Smooth muscle cell (in vitro differentiated cells): ENCODE results near the gene OSGIN1. TPM values are rescaled to one million over a fixed set of nuclear protein-coding genes. Genes with fewer than 3 reads are reported as not detected.

Experiments
- DNase-seq: peaks from one replicate; lab custom pipeline; 2025; ENCODE audit not compliant: unreplicated experiment; lab: John Stamatoyannopoulos, UW
- H2AFZ ChIP-seq: fragments of 200-600 bp; sonication (generic); 2 replicates; pipeline ENCODE4 v1.6.0; 2016; ENCODE audit warnings: antibody characterized with exemption, low read depth, mild to moderate bottlenecking
- H3F3A ChIP-seq: fragments of 200-600 bp; sonication (generic); 2 replicates; pipeline ENCODE4 v1.6.0; 2017; ENCODE audit warnings: antibody characterized with exemption, low read depth
- H3K27ac ChIP-seq: fragments of 200-600 bp; sonication (generic); 2 replicates; pipeline ENCODE4 v1.5.1; 2016; ENCODE audit warnings: low read depth, mild to moderate bottlenecking
- H3K27me3 ChIP-seq: fragments of 200-600 bp; sonication (generic); 2 replicates; pipeline ENCODE4 v1.6.1; 2016; ENCODE audit warnings: low read depth, mild to moderate bottlenecking
- H3K36me3 ChIP-seq: fragments of 200-600 bp; sonication (generic); 2 replicates; pipeline ENCODE4 v1.5.1; 2016; ENCODE audit warnings: low read depth
- H3K4me1 ChIP-seq: fragments of 200-600 bp; sonication (generic); 2 replicates; pipeline ENCODE4 v1.5.1; 2016; ENCODE audit warnings: low read depth
- H3K4me2 ChIP-seq: fragments of 200-600 bp; sonication (generic); 2 replicates; pipeline ENCODE4 v1.6.0; 2016; ENCODE audit warnings: mild to moderate bottlenecking
- H3K4me3 ChIP-seq: fragments of 200-600 bp; sonication (generic); 2 replicates; pipeline ENCODE4 v1.5.1; 2016; ENCODE audit warnings: mild to moderate bottlenecking
- H3K79me2 ChIP-seq: fragments of 200-600 bp; sonication (generic); 2 replicates; pipeline ENCODE4 v1.6.0; 2016; ENCODE audit warnings: low read depth, mild to moderate bottlenecking
- H3K9ac ChIP-seq: fragments of 200-600 bp; sonication (generic); 2 replicates; pipeline ENCODE4 v1.6.0; 2016; ENCODE audit warnings: low read depth
- H3K9me3 ChIP-seq: fragments of 200-600 bp; sonication (generic); replicated peaks from 2 replicates; pipeline ENCODE4 v1.5.1; 2016; ENCODE audit warnings: low read depth
- H4K20me1 ChIP-seq: fragments of 200-600 bp; sonication (generic); 2 replicates; pipeline ENCODE4 v1.6.0; 2016; ENCODE audit warnings: low read depth
- CTCF ChIP-seq: fragments of 200-600 bp; sonication (generic); IDR thresholded peaks from 2 replicates; pipeline ENCODE4 v1.5.1; 2017; ENCODE audit warnings: borderline replicate concordance, mild to moderate bottlenecking, antibody characterized with exemption; ENCODE audit not compliant: insufficient read depth, poor library complexity, severe bottlenecking
- WGBS: methylation state at CpG from one replicate; pipeline ENCODE4 v1.1.7; 2016; ENCODE audit warnings: low lambda C conversion rate; 5-methylcytosine and 5-hydroxymethylcytosine counted together
- polyA plus RNA-seq: library from polyadenylated mRNA; unstranded; fragments of >200 nt; fragmentation: Nextera tagmentation; extraction: Ambion mirVana; gene quantifications from 2 replicates; pipeline ENCODE4 v1.2.1, GENCODE V29; 2016
- total RNA-seq: library from RNA; depleted of rRNA; stranded (reverse); fragments of >200 nt; gene quantifications from 2 replicates; pipeline ENCODE4 v1.2.3, GENCODE V29; 2014

Gene OSGIN1
- total and polyA plus RNA-seq, 2 experiments from 2014 or later = 8.9 to 12.4 TPM

GRCh38 chr16:84009282-84009681, 56.2 kb downstream of the OSGIN1 start:
- DNase-seq = no peak
- Histone ChIP-seq H3K27me3 (peaks cover 7% of the 10 kb centered on the region), H3K36me3 (no peaks in the 10 kb centered on the region), H3K9ac (no peak overlapping the region), H4K20me1 (no peaks in the 10 kb centered on the region), H3K27ac (no peak overlapping the region), H3F3A (no peaks in the 10 kb centered on the region), H2AFZ (no peak overlapping the region), H3K4me2 (no peak overlapping the region), H3K9me3 (no peaks in the 10 kb centered on the region), H3K4me3 (no peak overlapping the region), H3K79me2 (no peaks in the 10 kb centered on the region), H3K4me1 (no peaks in the 10 kb centered on the region)
- WGBS = 93% methylated on average over 6 of the region's 6 CpGs
- no peak for TF ChIP-seq CTCF

DNA sequence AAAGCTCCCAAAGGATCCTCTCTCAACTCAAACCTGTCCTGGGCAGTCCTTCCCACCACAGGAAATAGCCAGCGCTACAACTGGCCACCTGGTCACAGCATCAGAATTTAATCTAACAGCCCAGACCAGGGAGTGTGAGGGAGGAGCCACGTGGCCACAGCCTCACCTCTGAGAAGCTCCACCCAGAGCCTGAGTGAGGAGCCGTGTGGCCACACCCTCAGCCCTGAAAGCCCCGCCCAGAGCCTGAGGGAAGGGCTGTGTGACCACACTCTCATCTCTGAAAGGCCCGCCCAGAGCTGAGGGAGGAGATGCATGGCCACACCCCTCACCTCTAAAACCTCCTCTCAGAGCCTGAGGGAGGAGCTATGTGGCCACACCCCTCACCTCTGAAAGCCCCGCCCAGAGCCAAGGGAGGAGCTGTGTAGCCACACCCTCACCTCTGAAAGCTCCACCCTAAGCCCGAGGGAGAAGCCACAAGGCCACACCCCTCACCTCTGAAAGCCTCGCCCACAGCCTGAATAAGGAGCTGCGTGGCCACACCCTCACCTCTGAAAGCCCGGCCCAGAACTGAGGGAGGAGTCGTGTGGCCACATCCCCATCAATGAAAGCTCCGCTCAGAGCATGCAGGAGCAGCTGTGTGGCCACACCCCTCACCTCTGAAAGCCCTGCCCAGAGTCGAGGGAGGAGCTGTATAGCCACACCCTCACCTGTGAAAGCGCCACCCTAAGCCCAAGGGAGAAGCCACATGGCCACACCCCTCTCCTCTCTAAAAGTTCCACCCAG, 60.9 kb downstream of the OSGIN1 start:
- 19% methylated on average over 14 of the region's 14 CpGs for WGBS
- Histone ChIP-seq H4K20me1 (no peaks in the 10 kb centered on the region), H3K9ac (no peak overlapping the region), H3K4me1 (no peaks in the 10 kb centered on the region), H3K9me3 (no peaks in the 10 kb centered on the region), H3K4me2 (no peak overlapping the region), H3F3A (no peaks in the 10 kb centered on the region), H3K27ac (no peak overlapping the region), H2AFZ (no peak overlapping the region), H3K27me3 (no peaks in the 10 kb centered on the region), H3K36me3 (no peaks in the 10 kb centered on the region), H3K4me3 (no peak overlapping the region), H3K79me2 (no peaks in the 10 kb centered on the region)
- DNase-seq = no peak
- no peak for TF ChIP-seq CTCF

DNA sequence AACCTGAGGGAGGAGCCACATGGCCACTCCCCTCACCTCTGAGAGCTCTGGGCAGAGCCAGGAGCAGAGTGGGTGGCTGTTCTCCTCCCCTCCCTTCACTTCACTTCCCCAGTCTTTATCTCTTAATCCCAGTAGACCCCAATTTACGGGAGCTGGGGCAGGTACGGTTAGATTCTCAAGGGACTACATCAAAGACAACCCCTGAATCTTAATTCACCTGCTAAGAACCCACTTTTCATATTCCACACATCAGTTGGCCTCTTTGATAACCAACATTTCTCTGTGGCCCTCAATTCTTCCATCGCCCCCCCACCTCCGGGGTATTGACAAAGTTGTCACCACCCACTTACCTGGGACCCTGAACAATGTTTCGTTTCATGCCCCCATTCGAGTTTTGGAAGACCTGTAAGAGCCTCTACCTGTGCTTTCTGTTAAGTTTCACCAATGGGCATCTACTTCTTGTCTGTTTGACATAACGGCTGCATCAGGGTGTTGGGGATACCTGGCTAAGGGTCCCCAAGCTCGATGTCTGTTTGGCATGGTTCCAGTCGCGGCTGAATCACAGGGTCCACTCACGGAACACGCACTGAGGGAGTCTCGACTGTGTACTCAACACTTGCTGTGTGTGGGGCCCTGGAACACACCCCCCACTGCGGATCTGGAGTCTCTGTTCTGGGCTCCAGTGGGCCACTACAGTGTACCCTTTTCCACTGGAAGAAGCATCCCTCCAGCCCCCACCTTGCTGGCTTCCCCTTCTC, 61.7 kb downstream of the OSGIN1 start:
- Histone ChIP-seq H3K27ac (no peak overlapping the region), H4K20me1 (no peaks in the 10 kb centered on the region), H3K36me3 (no peaks in the 10 kb centered on the region), H2AFZ (no peak overlapping the region), H3K27me3 (no peaks in the 10 kb centered on the region), H3F3A (no peaks in the 10 kb centered on the region), H3K4me3 (no peak overlapping the region), H3K9ac (no peak overlapping the region), H3K4me1 (no peaks in the 10 kb centered on the region), H3K4me2 (no peak overlapping the region), H3K79me2 (no peaks in the 10 kb centered on the region), H3K9me3 (no peaks in the 10 kb centered on the region)
- WGBS = 84% methylated on average over 14 of the region's 14 CpGs
- TF ChIP-seq CTCF = no peak
- no peak for DNase-seq

DNA sequence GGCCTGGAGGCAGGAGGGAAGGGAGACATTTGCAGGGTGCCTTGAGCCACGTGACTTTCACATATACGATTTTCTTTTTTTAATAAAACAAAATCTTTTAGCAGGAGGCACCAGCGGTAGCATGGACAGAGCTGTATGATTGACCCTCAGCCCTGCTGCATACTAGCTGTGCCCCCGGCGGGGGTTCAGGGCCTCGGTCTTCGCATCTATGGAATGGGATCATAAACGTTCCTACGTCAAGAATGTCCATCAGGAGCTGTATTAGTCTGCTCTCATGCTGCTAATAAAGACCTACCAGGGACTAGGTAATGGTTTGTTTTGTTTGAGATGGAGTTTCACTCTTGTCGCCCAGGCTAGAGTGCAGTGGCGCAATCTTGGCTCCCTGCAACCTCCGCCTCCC, 62.4 kb downstream of the OSGIN1 start:
- 94% methylated on average over 12 of the region's 12 CpGs for WGBS
- Histone ChIP-seq H2AFZ (no peak overlapping the region), H3K27me3 (no peaks in the 10 kb centered on the region), H3K36me3 (no peaks in the 10 kb centered on the region), H3F3A (no peaks in the 10 kb centered on the region), H3K79me2 (no peaks in the 10 kb centered on the region), H3K4me1 (no peaks in the 10 kb centered on the region), H3K4me2 (no peak overlapping the region), H3K27ac (no peak overlapping the region), H3K4me3 (no peak overlapping the region), H3K9me3 (no peaks in the 10 kb centered on the region), H3K9ac (no peak overlapping the region), H4K20me1 (no peaks in the 10 kb centered on the region)
- DNase-seq = no peak
- TF ChIP-seq CTCF = no peak
